NCI-H2227 (cell line): ENCODE measurements around the gene HLA-DPB1.
"Not testable (repeated sequence)": the region's sequence is repeated elsewhere in the genome, so short reads cannot be mapped to it uniquely, and the experiment has no call there.

Experiments
- DNase-seq: peaks from one replicate; lab custom pipeline; 2025; ENCODE audit not compliant: unreplicated experiment; lab: John Stamatoyannopoulos, UW

Gene HLA-DPB1

GRCh38 chr6:33075568-33076405, at the start of gene HLA-DPB1:
TSS of gene HLA-DPB1 (plus strand) at chr6:33075990. CDS start at chr6:33076042, 52 bp downstream.
- peak; percentile 66 for DNase-seq

- no peak for DNase-seq
Observed at GRCh38 chr6:33028220-33028849, 47.5 kb upstream of the HLA-DPB1 start.

- peak; percentile 4 for DNase-seq
Observed at GRCh38 chr6:33029328-33030184, 46.2 kb upstream of the HLA-DPB1 start.

GRCh38 chr6:33030245-33030644, 45.5 kb upstream of the HLA-DPB1 start:
- DNase-seq = no peak

GRCh38 chr6:33034554-33034953, 41.2 kb upstream of the HLA-DPB1 start:
- no peak for DNase-seq

GRCh38 chr6:33036535-33036934, 39.3 kb upstream of the HLA-DPB1 start:
- no peak for DNase-seq

GRCh38 chr6:33040157-33040556, 35.6 kb upstream of the HLA-DPB1 start:
- DNase-seq = no peak

- DNase-seq = no peak
Observed at GRCh38 chr6:33049323-33050013, 26.3 kb upstream of the HLA-DPB1 start.

GRCh38 chr6:33050014-33050810, 25.6 kb upstream of the HLA-DPB1 start:
- DNase-seq = no peak

- DNase-seq = no peak
Observed at GRCh38 chr6:33052627-33053026, 23.2 kb upstream of the HLA-DPB1 start.

GRCh38 chr6:33053230-33053629, 22.6 kb upstream of the HLA-DPB1 start:
- DNase-seq = no peak

GRCh38 chr6:33057222-33058150, 18.3 kb upstream of the HLA-DPB1 start:
- no peak for DNase-seq

- DNase-seq = no peak
Observed at GRCh38 chr6:33061987-33062386, 13.8 kb upstream of the HLA-DPB1 start.

GRCh38 chr6:33063435-33063834, 12.4 kb upstream of the HLA-DPB1 start:
- not testable (repeated sequence) for DNase-seq

- no peak for DNase-seq
Observed at GRCh38 chr6:33064723-33065122, 11.1 kb upstream of the HLA-DPB1 start.

- no peak for DNase-seq
Observed at GRCh38 chr6:33065312-33065711, 10.5 kb upstream of the HLA-DPB1 start.

GRCh38 chr6:33066917-33067521, 8.8 kb upstream of the HLA-DPB1 start:
- DNase-seq = no peak

GRCh38 chr6:33069021-33069738, 6.6 kb upstream of the HLA-DPB1 start:
- DNase-seq = no peak
